Breast epithelium (tissue), 4 donors: ENCODE data around the gene PCMTD2. TPM values are rescaled to one million over a fixed set of nuclear protein-coding genes. Genes with fewer than 3 reads are reported as not detected.

Experiments
- DNase-seq, 2 donors: peaks; one replicate each; pipeline ENCODE4 v3.0.0-alpha.2; 2019; ENCODE audit warnings: low spot score in 2 of 2
- H3K27ac ChIP-seq, 2 donors: fragments of 200-600 bp; sonication (generic) in 1 of 2; one replicate each; pipeline ENCODE4 v1.5.1; 2016 to 2019; ENCODE audit warnings: mild to moderate bottlenecking in 1 of 2
- H3K27me3 ChIP-seq, 2 donors: fragments of 200-600 bp; sonication (generic) in 1 of 2; one replicate each; pipeline versions ENCODE4 v1.5.1 to v1.6.0; 2017 to 2019; ENCODE audit warnings: control low read depth in 1 of 2, mild to moderate bottlenecking in 1 of 2
- H3K36me3 ChIP-seq: fragments of 200-600 bp; one replicate; pipeline ENCODE4 v1.5.1; 2019
- H3K4me1 ChIP-seq, 2 donors: fragments of 200-600 bp; sonication (generic); one replicate each; pipeline ENCODE4 v1.5.1; 2016 to 2019; ENCODE audit warnings: control low read depth in 1 of 2
- H3K4me3 ChIP-seq, 3 donors: fragments of 200-600 bp; sonication (generic); 1 replicate in 2 of 3; 2 replicates in 1 of 3; pipeline ENCODE4 v1.5.1; 2016 to 2019; ENCODE audit warnings: mild to moderate bottlenecking in 3 of 3, moderate library complexity in 2 of 3
- H3K9me3 ChIP-seq, 2 donors: fragments of 200-600 bp; sonication (generic) in 1 of 2; one replicate each; pipeline ENCODE4 v1.5.1; 2016 to 2019; ENCODE audit warnings: control low read depth in 1 of 2
- POLR2A ChIP-seq: fragments of 450-650 bp; IDR thresholded peaks from one replicate; pipeline ENCODE4 v1.6.1; 2016; ENCODE audit warnings: antibody characterized with exemption, mild to moderate bottlenecking, moderate library complexity
- POLR2AphosphoS5 ChIP-seq, 3 donors: sonication (generic); formaldehyde crosslinking; IDR thresholded peaks; one replicate each; pipeline ENCODE4 v1.6.1; 2017; ENCODE audit warnings: antibody characterized with exemption in 3 of 3
- intact Hi-C: fragments of 100-400 bp; cut with DNase I; formaldehyde crosslinking; loops from one replicate; pipeline ENCODE4 v1.15.1; 2023; ENCODE audit warnings: low total_unique reads
- total RNA-seq, 3 donors: library from RNA; depleted of rRNA; stranded (reverse); fragments of >200 nt; gene quantifications; one replicate each; pipeline ENCODE4 v1.1.0, GENCODE V29; 2016
- TF ChIP-seq, protein P1 (sequence below), 3 donors: fragments of 450-650 bp; IDR thresholded peaks; one replicate each; pipeline ENCODE4 v1.5.1; 2016 to 2017; ENCODE audit warnings: antibody characterized with exemption in 3 of 3, mild to moderate bottlenecking in 3 of 3, moderate library complexity in 3 of 3

The PCMTD2 gene
- total RNA-seq, 3 donors from 2014 or later, result 73.7 to 119 (median 77.6) TPM

- H3K4me3 ChIP-seq, result no peak overlapping the region
- DNase-seq, result no peak
- no peaks in the 10 kb centered on the region for H3K36me3 ChIP-seq
- no peak overlapping the region for H3K27ac ChIP-seq
- TF ChIP-seq POLR2AphosphoS5 (IDR thresholded peaks at IDR 0.05), result no peak
- TF ChIP-seq, protein P1, sequence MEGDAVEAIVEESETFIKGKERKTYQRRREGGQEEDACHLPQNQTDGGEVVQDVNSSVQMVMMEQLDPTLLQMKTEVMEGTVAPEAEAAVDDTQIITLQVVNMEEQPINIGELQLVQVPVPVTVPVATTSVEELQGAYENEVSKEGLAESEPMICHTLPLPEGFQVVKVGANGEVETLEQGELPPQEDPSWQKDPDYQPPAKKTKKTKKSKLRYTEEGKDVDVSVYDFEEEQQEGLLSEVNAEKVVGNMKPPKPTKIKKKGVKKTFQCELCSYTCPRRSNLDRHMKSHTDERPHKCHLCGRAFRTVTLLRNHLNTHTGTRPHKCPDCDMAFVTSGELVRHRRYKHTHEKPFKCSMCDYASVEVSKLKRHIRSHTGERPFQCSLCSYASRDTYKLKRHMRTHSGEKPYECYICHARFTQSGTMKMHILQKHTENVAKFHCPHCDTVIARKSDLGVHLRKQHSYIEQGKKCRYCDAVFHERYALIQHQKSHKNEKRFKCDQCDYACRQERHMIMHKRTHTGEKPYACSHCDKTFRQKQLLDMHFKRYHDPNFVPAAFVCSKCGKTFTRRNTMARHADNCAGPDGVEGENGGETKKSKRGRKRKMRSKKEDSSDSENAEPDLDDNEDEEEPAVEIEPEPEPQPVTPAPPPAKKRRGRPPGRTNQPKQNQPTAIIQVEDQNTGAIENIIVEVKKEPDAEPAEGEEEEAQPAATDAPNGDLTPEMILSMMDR (IDR thresholded peaks at IDR 0.05), result no peak
- TF ChIP-seq POLR2A, result no peak
- no peaks in the 10 kb centered on the region for H3K4me1 ChIP-seq
- intact Hi-C loops, result no loop called here
- peaks cover 0 to 6% of the 10 kb centered on the region in 2 donors for H3K27me3 ChIP-seq
- H3K9me3 ChIP-seq, result no peaks in the 10 kb centered on the region
These were observed 34.5 kb upstream of the PCMTD2 start for GRCh38 chr20:64220891-64221527.

- TF ChIP-seq, protein P1 (IDR thresholded peaks at IDR 0.05), result no peak
- TF ChIP-seq POLR2A (no peak), POLR2AphosphoS5 (IDR thresholded peaks at IDR 0.05) (no peak)
- intact Hi-C loops, result no loop called here
- H3K9me3 ChIP-seq, result no peaks in the 10 kb centered on the region
- H3K27ac ChIP-seq, result no peak overlapping the region
- H3K36me3 ChIP-seq, result no peaks in the 10 kb centered on the region
- H3K4me3 ChIP-seq, result no peak overlapping the region
- no peaks in the 10 kb centered on the region for H3K4me1 ChIP-seq
- H3K27me3 ChIP-seq, result peaks cover 0 to 6% of the 10 kb centered on the region in 2 donors
- no peak for DNase-seq
These were observed 33.2 kb upstream of the PCMTD2 start for GRCh38 chr20:64222291-64222735.

- TF ChIP-seq POLR2A, result no peak
- TF ChIP-seq, protein P1 (IDR thresholded peaks at IDR 0.05), result no peak
- TF ChIP-seq POLR2AphosphoS5 (IDR thresholded peaks at IDR 0.05), result no peak
- no peaks in the 10 kb centered on the region for H3K9me3 ChIP-seq
- DNase-seq, result no peak
- intact Hi-C loops, result no loop called here
- no peak overlapping the region for H3K4me3 ChIP-seq
- no peak overlapping the region for H3K27ac ChIP-seq
- peaks cover 0 to 6% of the 10 kb centered on the region in 2 donors for H3K27me3 ChIP-seq
- no peaks in the 10 kb centered on the region for H3K36me3 ChIP-seq
- H3K4me1 ChIP-seq, result no peaks in the 10 kb centered on the region
These were observed 32.6 kb upstream of the PCMTD2 start for GRCh38 chr20:64222851-64223525.

DNA sequence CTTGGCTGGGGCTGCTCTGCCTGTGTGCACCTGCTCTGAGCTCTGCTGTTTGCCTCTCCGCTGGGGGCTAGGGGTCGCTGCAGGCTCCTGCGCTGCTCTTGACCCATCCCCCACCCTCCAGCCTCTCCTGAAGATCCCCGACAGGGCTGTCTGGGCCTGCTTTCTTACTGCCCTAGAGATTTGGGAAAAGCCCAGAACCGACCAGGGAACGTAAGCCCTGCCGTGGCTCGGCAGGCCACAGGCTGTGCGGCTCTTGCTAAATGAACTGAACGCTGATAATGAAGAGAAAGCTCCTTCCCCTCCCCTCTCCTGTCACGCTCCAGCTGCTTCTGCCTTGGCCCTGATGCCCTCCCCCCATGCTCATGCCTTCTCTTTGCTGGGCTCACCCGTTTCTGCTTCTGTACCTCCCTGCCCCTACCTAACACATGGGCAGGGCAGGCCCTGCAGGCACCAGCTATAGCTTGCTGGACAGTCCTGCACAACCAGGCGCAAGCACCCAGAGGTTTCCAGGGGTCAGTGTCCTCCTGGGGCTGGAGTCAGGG, 32.0 kb upstream of the PCMTD2 start:
- TF ChIP-seq POLR2AphosphoS5 (IDR thresholded peaks at IDR 0.05) (no peak), POLR2A (no peak)
- TF ChIP-seq, protein P1 (IDR thresholded peaks at IDR 0.05), result no peak
- peak overlapping the region in 1 of 2 donors; percentile 5 for H3K27ac ChIP-seq
- no peak overlapping the region for H3K4me3 ChIP-seq
- no peaks in the 10 kb centered on the region for H3K4me1 ChIP-seq
- no peaks in the 10 kb centered on the region for H3K36me3 ChIP-seq
- no peaks in the 10 kb centered on the region for H3K9me3 ChIP-seq
- intact Hi-C loops, result no loop called here
- no peak for DNase-seq
- peaks cover 0 to 6% of the 10 kb centered on the region in 2 donors for H3K27me3 ChIP-seq
